ENCODE data around the gene RBP4. TPM values are rescaled to one million over a fixed set of nuclear protein-coding genes. Genes with fewer than 3 reads are reported as not detected.

The RBP4 gene
- total and polyA plus RNA-seq, 5 donors: 2.1 to 43.4 (median 10.7) TPM; not detected in 1

- Histone ChIP-seq H3K9me3 (ENCODE audit: control insufficient read depth, low read length) (no peaks in the 10 kb centered on the region), H3K4me1 (ENCODE audit: control insufficient read depth, insufficient read depth, low read length) (no peaks in the 10 kb centered on the region), H3K4me3 (ENCODE audit: low read length) (no peak overlapping the region), H3K27me3 (ENCODE audit: control insufficient read depth, insufficient read depth) (peaks cover 2% of the 10 kb centered on the region), H3K27ac (ENCODE audit: low read length) (no peak overlapping the region)
- DNase-seq: no peak
- ATAC-seq: no peak
- intact Hi-C loops (cut with DNase I): no loop called here
- 67% methylated on average over 3 of the region's 3 CpGs for WGBS
Observed at GRCh38 chr10:93565446-93565845, 35.6 kb downstream of the RBP4 start.

GRCh38 chr10:93560541-93560940 lies 40.5 kb downstream of the RBP4 start:
- Histone ChIP-seq H3K27me3 (ENCODE audit: control insufficient read depth, insufficient read depth) (peaks cover 2% of the 10 kb centered on the region), H3K4me3 (ENCODE audit: low read length) (no peak overlapping the region), H3K27ac (ENCODE audit: low read length) (no peak overlapping the region), H3K4me1 (ENCODE audit: control insufficient read depth, insufficient read depth, low read length) (no peaks in the 10 kb centered on the region), H3K9me3 (ENCODE audit: control insufficient read depth, low read length) (no peaks in the 10 kb centered on the region)
- DNase-seq: no peak
- intact Hi-C loops (cut with DNase I): no loop called here
- WGBS: 82% methylated on average over 6 of the region's 6 CpGs
- ATAC-seq: no peak

- Histone ChIP-seq H3K4me1 (ENCODE audit: control insufficient read depth, insufficient read depth, low read length) (no peaks in the 10 kb centered on the region), H3K27me3 (ENCODE audit: control insufficient read depth, insufficient read depth) (peaks cover 2% of the 10 kb centered on the region), H3K4me3 (ENCODE audit: low read length) (no peak overlapping the region), H3K9me3 (ENCODE audit: control insufficient read depth, low read length) (no peaks in the 10 kb centered on the region), H3K27ac (ENCODE audit: low read length) (no peak overlapping the region)
- DNase-seq (no peak), ATAC-seq (no peak)
- intact Hi-C loops (cut with DNase I): loop anchor here in 2 of 4 donors (10.0 kb wide), 2 partner anchors 115 to 125 kb away; no protein-coding TSS in a partner anchor
- WGBS: 93% methylated on average over 9 of the region's 9 CpGs
Observed at GRCh38 chr10:93559490-93559889, 41.5 kb downstream of the RBP4 start.

- H3K4me1 ChIP-seq (ENCODE audit: control insufficient read depth, insufficient read depth, low read length): no peaks in the 10 kb centered on the region
- no peaks in the 10 kb centered on the region for H3K27me3 ChIP-seq (ENCODE audit: control insufficient read depth, insufficient read depth)
- no peak overlapping the region for H3K4me3 ChIP-seq (ENCODE audit: low read length)
- ATAC-seq (peak; percentile 91 to 92), DNase-seq (peak; percentile 84 to 91 (median 89))
- no peaks in the 10 kb centered on the region for H3K9me3 ChIP-seq (ENCODE audit: control insufficient read depth, low read length)
- H3K27ac ChIP-seq (ENCODE audit: low read length): no peak overlapping the region
- 28% methylated on average over 14 of the region's 14 CpGs for WGBS
- intact Hi-C loops (cut with DNase I): loop anchor here in 3 of 4 donors (5.0 to 10.0 kb wide), 3 partner anchors 120 to 130 kb away; no protein-coding TSS in a partner anchor
Observed at GRCh38 chr10:93554760-93555432, 46.1 kb downstream of the RBP4 start.

GRCh38 chr10:93554316-93554663 lies 46.7 kb downstream of the RBP4 start:
- no peak overlapping the region for H3K4me3 ChIP-seq (ENCODE audit: low read length)
- intact Hi-C loops (cut with DNase I): loop anchor here in 3 of 4 donors (5.0 to 10.0 kb wide), 3 partner anchors 121 to 131 kb away; no protein-coding TSS in a partner anchor
- no peaks in the 10 kb centered on the region for H3K27me3 ChIP-seq (ENCODE audit: control insufficient read depth, insufficient read depth)
- DNase-seq: no peak
- ATAC-seq: no peak
- H3K9me3 ChIP-seq (ENCODE audit: control insufficient read depth, low read length): no peaks in the 10 kb centered on the region
- no peak overlapping the region for H3K27ac ChIP-seq (ENCODE audit: low read length)
- 91% methylated on average over 1 of the region's 1 CpG for WGBS
- H3K4me1 ChIP-seq (ENCODE audit: control insufficient read depth, insufficient read depth, low read length): no peaks in the 10 kb centered on the region

- Histone ChIP-seq H3K27me3 (ENCODE audit: control insufficient read depth, insufficient read depth) (no peaks in the 10 kb centered on the region), H3K9me3 (ENCODE audit: control insufficient read depth, low read length) (no peaks in the 10 kb centered on the region), H3K4me3 (ENCODE audit: low read length) (no peak overlapping the region), H3K4me1 (ENCODE audit: control insufficient read depth, insufficient read depth, low read length) (no peaks in the 10 kb centered on the region), H3K27ac (ENCODE audit: low read length) (no peak overlapping the region)
- intact Hi-C loops (cut with DNase I): loop anchor here in 3 of 4 donors (5.0 to 10.0 kb wide), 3 partner anchors 121 to 131 kb away; no protein-coding TSS in a partner anchor
- ATAC-seq (no peak), DNase-seq (no peak)
- 84% methylated on average over 8 of the region's 8 CpGs for WGBS
Observed at GRCh38 chr10:93553482-93554315, 47.3 kb downstream of the RBP4 start.

GRCh38 chr10:93552780-93553179 lies 48.3 kb downstream of the RBP4 start:
- no peak overlapping the region for H3K27ac ChIP-seq (ENCODE audit: low read length)
- no peaks in the 10 kb centered on the region for H3K4me1 ChIP-seq (ENCODE audit: control insufficient read depth, insufficient read depth, low read length)
- WGBS: 94% methylated on average over 3 of the region's 3 CpGs
- no peak for ATAC-seq
- DNase-seq: no peak
- intact Hi-C loops (cut with DNase I): loop anchor here in 3 of 4 donors (5.0 to 10.0 kb wide), 3 partner anchors 122 to 132 kb away; no protein-coding TSS in a partner anchor
- no peaks in the 10 kb centered on the region for H3K27me3 ChIP-seq (ENCODE audit: control insufficient read depth, insufficient read depth)
- H3K9me3 ChIP-seq (ENCODE audit: control insufficient read depth, low read length): no peaks in the 10 kb centered on the region
- H3K4me3 ChIP-seq (ENCODE audit: low read length): no peak overlapping the region

- H3K27ac ChIP-seq (ENCODE audit: low read length): no peak overlapping the region
- WGBS: 84% methylated on average over 4 of the region's 4 CpGs
- no peaks in the 10 kb centered on the region for H3K27me3 ChIP-seq (ENCODE audit: control insufficient read depth, insufficient read depth)
- DNase-seq (no peak), ATAC-seq (no peak)
- no peaks in the 10 kb centered on the region for H3K9me3 ChIP-seq (ENCODE audit: control insufficient read depth, low read length)
- intact Hi-C loops (cut with DNase I): loop anchor here in 3 of 4 donors (5.0 to 10.0 kb wide), 3 partner anchors 124 to 134 kb away; no protein-coding TSS in a partner anchor
- H3K4me3 ChIP-seq (ENCODE audit: low read length): no peak overlapping the region
- no peaks in the 10 kb centered on the region for H3K4me1 ChIP-seq (ENCODE audit: control insufficient read depth, insufficient read depth, low read length)
Observed at GRCh38 chr10:93550606-93551005, 50.4 kb downstream of the RBP4 start.

- Histone ChIP-seq H3K4me3 (ENCODE audit: low read length) (no peak overlapping the region), H3K27me3 (ENCODE audit: control insufficient read depth, insufficient read depth) (no peaks in the 10 kb centered on the region), H3K27ac (ENCODE audit: low read length) (no peak overlapping the region), H3K4me1 (ENCODE audit: control insufficient read depth, insufficient read depth, low read length) (no peaks in the 10 kb centered on the region), H3K9me3 (ENCODE audit: control insufficient read depth, low read length) (no peaks in the 10 kb centered on the region)
- no peak for DNase-seq
- WGBS: 92% methylated on average over 5 of the region's 5 CpGs
- intact Hi-C loops (cut with DNase I): loop anchor here in 1 of 4 donors (10.0 kb wide), 1 partner anchor 266 kb away; no protein-coding TSS in a partner anchor
- no peak for ATAC-seq
Observed at GRCh38 chr10:93548376-93549071, 52.5 kb downstream of the RBP4 start.

- no peak overlapping the region for H3K27ac ChIP-seq (ENCODE audit: low read length)
- no peak for DNase-seq
- no peak for ATAC-seq
- H3K27me3 ChIP-seq (ENCODE audit: control insufficient read depth, insufficient read depth): no peaks in the 10 kb centered on the region
- H3K9me3 ChIP-seq (ENCODE audit: control insufficient read depth, low read length): no peaks in the 10 kb centered on the region
- intact Hi-C loops (cut with DNase I): loop anchor here in 1 of 4 donors (10.0 kb wide), 1 partner anchor 267 kb away; no protein-coding TSS in a partner anchor
- no peaks in the 10 kb centered on the region for H3K4me1 ChIP-seq (ENCODE audit: control insufficient read depth, insufficient read depth, low read length)
- H3K4me3 ChIP-seq (ENCODE audit: low read length): no peak overlapping the region
Observed at GRCh38 chr10:93547522-93547921, 53.5 kb downstream of the RBP4 start.

Measured in right cardiac atrium (tissue), 5 donors.